GM19238 (cell line): ENCODE data around the gene CPT2.

Experiments
- DNase-seq: peaks from one replicate; pipeline ENCODE4 v3.0.0; 2011; ENCODE audit warnings: low spot score; ENCODE audit not compliant: insufficient read length

Gene CPT2

GRCh38 chr1:53214376-53214940, 17.8 kb downstream of the CPT2 start:
- DNase-seq = no peak

GRCh38 chr1:53218201-53218600, 21.6 kb downstream of the CPT2 start:
- no peak for DNase-seq

- DNase-seq = no peak
Measured at GRCh38 chr1:53219711-53220110, 23.1 kb downstream of the CPT2 start.

GRCh38 chr1:53220171-53220961, 23.7 kb downstream of the CPT2 start, which contains the start of gene CZIB:
Gene CZIB (minus strand): TSS chr1:53220634. CDS start chr1:53220575, 59 bp downstream.
- DNase-seq = peak; percentile 87

- no peak for DNase-seq
Measured at GRCh38 chr1:53220962-53221286, 24.3 kb downstream of the CPT2 start.

GRCh38 chr1:53237638-53238037, 41.0 kb downstream of the CPT2 start:
- no peak for DNase-seq

DNA sequence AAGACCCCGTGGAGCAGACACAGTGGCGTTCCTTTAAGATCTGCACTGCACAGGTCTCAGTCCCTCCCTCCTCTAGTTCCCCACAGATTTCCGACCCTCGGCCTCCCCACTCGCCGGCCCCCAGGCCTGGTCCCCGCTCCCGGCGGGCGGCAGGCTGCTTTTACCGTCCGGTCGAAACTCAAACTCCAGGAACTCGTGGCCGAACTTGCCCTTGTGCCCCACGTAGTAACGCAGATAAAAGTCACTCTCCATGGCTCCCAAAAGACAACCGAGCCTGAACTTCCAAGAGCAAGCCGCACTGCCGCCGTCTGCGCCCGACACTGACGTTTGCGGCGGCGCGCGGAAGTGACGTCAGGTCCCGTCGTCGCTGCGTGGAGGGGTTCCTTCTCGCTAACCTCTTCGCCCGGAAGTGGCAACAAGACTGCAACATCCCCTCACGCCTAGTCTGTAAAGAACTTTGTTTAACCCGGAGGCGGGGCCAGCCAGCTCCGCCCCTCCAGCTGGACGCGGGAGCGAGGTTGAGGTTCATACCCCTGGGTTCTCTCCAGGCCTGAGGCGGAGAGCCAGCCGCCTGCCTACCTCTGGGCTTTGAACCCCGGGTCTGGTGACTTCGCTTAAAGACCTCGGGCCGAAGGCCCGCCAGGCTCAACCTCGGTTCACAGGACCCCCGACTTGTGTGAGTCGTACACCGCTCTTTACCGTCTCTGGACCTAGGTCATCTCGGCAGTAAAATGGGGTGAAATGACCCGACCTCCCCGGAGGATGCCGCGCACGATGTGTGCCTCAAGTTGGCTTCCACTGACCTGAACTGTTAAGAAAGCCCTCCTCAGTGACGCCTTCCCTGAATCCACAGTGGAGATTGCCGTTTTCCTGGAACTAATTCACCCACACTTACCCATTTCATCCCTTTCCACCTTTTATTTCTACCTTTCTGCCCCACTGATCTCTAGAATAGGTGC, 41.9 kb downstream of the CPT2 start, which contains the start of gene MAGOH:
TSS of gene MAGOH (minus strand) at position 322 of the 959 bp plus-strand sequence. CDS start at position 252, 70 bp downstream.
- DNase-seq = peak; percentile 92

- DNase-seq = no peak
Measured at GRCh38 chr1:53241828-53242227, 45.2 kb downstream of the CPT2 start.

DNA sequence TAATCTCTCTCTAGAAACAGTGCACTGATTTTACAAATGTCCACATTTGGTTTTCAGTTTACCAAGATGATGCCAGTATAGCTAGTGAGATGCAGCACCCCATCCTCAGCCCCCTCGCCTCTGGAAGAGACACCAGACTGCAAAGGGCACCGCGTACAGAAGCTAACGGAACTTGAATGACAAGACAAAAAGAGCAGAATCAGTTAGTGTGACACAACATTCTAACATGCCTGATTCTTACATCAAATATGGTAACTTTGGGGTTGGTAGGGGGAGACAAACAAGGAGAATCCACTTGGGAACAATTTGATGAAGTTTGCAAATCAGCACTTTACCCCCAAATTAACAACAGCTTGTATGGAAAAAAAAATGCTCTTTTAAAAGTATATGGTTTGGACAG, 45.8 kb downstream of the CPT2 start:
- no peak for DNase-seq

- DNase-seq = no peak
Measured at GRCh38 chr1:53244141-53244540, 47.5 kb downstream of the CPT2 start.

DNA sequence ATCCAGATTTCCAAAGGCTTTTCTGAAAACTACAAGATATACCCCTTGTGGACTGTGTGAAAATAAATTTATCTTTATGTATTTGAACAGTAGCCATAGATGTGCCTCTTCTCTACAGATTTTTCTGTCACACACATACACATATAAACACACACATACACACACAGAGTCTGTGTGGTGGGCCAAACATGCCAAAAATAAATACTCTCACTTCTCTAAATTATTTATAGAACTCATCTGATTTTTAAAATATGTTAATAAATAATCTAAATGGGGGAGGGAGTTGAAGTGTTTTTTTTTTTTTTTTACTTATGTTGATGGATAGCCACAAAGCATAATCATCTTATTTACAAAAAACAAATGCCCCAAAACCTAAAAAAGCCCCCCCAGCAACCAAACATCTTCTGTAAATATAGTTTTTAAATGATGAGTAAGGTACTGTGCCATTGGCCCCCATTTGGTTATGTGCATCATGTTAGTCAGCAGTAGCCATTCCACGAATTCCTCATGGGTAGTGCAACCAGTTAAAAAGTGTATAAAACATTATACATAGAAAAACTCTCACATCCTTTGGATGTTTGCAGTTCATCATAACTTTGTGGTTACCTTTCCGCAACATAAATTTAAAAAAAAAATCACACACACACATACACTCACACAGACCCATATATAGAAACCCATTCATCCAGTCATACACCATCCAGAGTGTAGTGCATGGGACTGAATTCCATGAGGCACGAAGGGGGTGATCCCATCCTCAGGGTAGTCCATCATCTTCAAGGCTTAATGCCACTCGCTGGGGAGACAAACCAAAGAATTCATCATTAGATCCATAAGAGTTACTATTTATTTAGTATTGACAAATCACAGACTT, 49.9 kb downstream of the CPT2 start:
- DNase-seq = no peak

DNA sequence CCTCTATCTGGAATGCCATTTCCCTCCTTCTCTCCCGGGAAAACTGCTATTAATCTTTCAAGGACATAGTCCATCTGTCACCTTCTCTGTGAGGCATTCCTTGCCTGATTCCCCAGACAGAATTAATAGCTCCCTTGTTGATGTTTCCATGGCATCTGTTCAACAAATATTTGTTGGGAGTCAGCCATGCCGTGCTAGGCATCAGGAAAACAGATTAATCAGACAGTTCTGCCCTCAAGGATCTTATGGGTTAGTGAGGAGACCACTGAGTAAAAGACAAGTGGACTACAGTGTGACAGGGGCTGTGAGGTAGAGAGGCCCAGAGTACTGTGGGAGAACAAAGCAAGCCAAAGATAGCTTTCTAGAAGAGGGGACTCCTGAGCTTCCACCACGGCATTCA, 53.1 kb downstream of the CPT2 start:
- DNase-seq = no peak

DNA sequence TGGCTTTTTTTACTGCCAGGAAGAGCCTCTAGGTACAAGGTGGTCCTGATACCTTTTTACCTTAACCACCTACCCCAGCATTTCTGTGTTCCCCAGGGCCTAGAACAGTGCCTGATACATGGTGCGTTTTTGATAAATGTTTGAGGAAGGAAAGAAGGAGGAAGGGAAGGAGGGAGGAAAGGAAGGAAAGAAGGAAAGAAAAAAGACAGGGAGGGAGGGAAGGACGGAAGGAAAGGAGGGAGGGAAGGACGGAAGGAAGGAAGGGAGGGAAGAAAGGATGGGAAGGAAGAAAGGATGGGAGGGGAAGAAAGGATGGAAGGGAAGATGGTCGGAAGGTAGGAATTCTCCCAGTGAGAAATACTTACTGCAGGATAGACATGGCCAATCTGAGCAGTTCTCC, 53.7 kb downstream of the CPT2 start:
- DNase-seq = no peak

DNA sequence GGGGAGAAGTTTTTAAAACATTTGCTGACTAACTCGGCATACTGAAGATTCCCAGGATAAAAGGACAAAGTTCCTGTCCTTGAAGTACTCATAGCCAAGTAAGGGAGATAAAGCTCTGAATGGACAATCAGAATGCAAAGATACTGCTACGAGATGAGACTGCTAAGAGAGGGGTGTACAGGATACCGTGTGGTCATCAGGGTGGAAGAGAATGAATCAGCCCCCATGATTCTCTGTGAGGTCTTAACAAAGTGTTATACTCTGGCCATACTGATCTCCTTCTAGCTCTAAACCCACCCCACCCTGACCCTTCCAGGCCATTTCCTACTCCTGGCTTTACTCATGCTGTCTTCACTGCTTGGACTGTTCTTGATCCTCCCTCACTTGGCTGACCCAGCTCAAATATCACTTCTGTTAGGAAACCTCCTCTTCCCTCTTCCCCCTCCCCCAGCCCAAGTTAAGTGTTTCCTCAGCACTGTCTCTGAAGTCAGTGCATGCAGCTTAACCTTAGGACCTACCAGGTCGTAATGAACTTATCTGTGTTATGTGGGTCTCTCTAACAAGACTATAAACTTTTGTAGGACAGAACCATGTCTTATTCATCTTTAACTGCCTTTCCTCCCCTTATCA, 57.5 kb downstream of the CPT2 start:
- no peak for DNase-seq

GRCh38 chr1:53255031-53255430, 58.4 kb downstream of the CPT2 start:
- DNase-seq = no peak

DNA sequence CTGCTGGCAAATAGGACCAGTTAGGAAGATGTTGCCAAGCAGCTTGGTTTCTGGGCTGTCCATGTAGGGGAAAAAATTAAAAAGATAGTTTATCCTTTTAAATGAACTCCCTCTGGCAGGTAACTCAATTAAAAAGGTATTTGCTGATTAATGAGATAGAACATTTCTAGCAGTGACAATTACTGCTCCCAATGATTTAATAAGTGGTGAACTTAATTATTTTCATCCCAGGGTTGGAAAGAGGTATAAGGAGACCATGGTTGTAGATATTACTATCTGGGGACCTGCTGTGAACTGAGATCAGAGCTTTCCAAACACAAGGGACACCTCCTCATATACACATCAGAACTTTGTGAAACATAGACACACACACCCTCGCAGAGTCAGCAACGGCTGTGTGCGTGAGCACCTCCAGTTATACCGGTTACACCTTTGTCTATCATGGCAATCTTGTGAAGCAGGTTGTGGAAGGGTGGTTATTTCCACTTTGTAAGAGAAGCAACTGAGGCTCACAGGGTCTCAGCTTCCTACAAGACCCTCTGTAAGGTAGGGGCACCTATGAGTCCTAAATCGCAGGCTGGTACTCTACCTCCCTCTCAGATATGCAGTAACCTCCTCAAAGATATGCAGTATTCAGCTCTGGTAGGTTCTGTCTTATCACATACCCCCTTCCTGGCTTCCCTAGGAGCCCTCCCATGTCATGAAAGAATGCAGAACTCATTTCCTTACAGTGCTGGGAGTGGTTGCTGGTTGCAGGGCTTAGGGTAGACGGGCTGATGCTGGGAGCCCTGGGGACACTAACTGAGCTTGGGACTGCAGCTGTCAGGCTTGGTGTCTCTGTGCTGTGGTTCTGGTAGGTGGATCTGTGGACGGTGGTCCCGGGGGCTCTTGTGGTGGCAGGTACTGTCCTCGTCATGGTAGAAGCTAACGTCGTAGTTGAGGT, 60.2 kb downstream of the CPT2 start:
- DNase-seq = no peak

DNA sequence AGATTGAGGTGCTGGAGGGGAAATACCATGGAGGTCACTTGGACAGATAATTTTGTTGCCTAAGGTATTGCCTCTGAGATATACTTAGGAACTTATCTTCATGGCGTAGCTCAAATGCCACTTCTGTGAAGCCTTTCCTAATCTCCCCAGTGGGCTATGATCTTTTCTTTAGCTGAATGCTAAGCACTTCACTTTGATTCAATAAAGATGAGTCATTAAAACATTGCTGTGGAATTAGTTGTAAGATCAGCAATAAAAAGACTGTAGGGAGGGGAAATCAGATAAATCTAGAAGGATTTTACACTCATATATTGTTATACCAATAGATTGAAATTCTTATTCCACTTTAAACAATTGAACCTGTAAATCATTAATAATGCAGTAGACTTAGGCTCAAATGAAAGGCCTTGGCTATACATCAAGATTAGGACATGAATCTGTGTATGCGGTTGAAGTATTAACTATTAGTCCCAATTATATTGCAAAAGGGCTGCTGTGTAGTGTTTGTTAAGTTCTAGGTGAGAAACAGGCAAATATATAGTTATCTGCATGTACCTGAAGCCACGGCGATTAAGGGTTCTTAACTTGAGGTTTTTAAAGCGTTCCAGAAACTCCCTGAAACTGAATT, 60.9 kb downstream of the CPT2 start:
- no peak for DNase-seq

DNA sequence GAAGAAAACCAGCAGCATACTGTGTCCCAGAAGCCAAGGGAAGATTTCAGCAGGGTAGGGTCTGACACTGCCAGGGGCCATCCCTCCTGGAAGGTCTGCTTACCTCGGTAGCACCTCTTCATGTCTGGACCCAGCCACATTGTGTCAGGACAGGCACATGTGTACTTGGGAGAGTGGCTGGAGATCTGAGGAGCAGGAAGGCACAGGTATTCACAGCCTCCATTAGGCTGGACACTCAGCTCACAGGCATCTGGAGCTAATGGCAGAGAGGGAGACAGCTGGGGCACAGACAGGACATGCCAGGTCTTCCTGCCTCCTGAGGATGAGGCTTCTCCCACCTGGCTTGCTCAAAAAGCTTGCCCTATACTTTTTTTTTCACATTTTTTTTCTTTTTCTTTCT, 61.6 kb downstream of the CPT2 start:
- no peak for DNase-seq

DNA sequence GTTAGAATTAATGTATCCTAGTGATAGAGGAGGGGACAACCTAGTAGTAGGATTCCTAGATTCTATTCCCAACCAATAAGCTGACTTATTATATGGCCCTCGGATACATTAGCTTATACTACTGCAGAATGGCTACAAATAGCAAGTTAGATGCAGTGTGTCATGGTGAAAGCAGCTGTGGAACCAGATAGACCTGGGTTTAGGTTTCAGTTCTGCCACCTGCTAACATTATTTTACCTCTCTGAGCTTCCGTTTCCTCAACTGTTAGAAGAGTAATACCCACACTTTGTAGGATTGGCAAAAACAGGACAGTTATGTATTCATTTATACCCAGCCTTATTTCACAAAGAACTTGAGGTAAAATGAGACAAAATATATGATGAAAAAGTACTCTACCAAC, 63.3 kb downstream of the CPT2 start:
- no peak for DNase-seq
